Loucy (cell line): ENCODE data around the gene LDAF1.

Experiments used
- H2AFZ ChIP-seq: fragments of 200-600 bp; sonication (generic); 2 replicates; pipeline ENCODE4 v1.6.0; 2016; ENCODE audit warnings: antibody characterized with exemption, mild to moderate bottlenecking, low read length, moderate library complexity
- H3F3A ChIP-seq: fragments of 200-600 bp; 2 replicates; pipeline ENCODE4 v1.6.0; 2016; ENCODE audit warnings: antibody characterized with exemption, low read depth, mild to moderate bottlenecking
- H3K27me3 ChIP-seq: fragments of 200-600 bp; sonication (generic); 2 replicates; pipeline ENCODE4 v1.6.1; 2014; ENCODE audit warnings: low read length, mild to moderate bottlenecking; ENCODE audit not compliant: insufficient read depth, poor library complexity, severe bottlenecking
- H3K36me3 ChIP-seq: fragments of 200-600 bp; sonication (generic); 2 replicates; pipeline ENCODE4 v1.6.1; 2016; ENCODE audit warnings: low read length; ENCODE audit not compliant: insufficient read depth
- H3K4me1 ChIP-seq: fragments of 200-600 bp; sonication (generic); 2 replicates; pipeline ENCODE4 v1.5.1; 2014; ENCODE audit warnings: low read length, mild to moderate bottlenecking; ENCODE audit not compliant: insufficient read depth, poor library complexity, severe bottlenecking
- H3K4me2 ChIP-seq: fragments of 200-600 bp; sonication (generic); 2 replicates; pipeline ENCODE4 v1.6.0; 2014; ENCODE audit warnings: antibody characterized with exemption, low read length, low read depth, mild to moderate bottlenecking; ENCODE audit not compliant: poor library complexity, severe bottlenecking
- H3K4me3 ChIP-seq: fragments of 200-600 bp; sonication (generic); 2 replicates; pipeline ENCODE4 v1.5.1; 2014; ENCODE audit warnings: low read length, mild to moderate bottlenecking, mixed read lengths; ENCODE audit not compliant: poor library complexity, severe bottlenecking
- H3K79me2 ChIP-seq: fragments of 200-600 bp; sonication (generic); 2 replicates; pipeline ENCODE4 v1.6.1; 2014; ENCODE audit warnings: low read length; ENCODE audit not compliant: insufficient read depth
- H3K9ac ChIP-seq: fragments of 200-600 bp; sonication (generic); 2 replicates; pipeline ENCODE4 v1.6.0; 2014; ENCODE audit warnings: mild to moderate bottlenecking, low read depth, low read length, moderate library complexity; ENCODE audit not compliant: poor library complexity, severe bottlenecking
- H3K9me2 ChIP-seq: fragments of 200-600 bp; sonication (generic); replicated peaks from 2 replicates; pipeline ENCODE4 v1.6.1; 2016; ENCODE audit warnings: low read depth, low read length, mixed read lengths
- H3K9me3 ChIP-seq: fragments of 200-600 bp; sonication (generic); 2 replicates; pipeline ENCODE4 v1.6.1; 2014; ENCODE audit warnings: mild to moderate bottlenecking, antibody characterized with exemption, low read length, low read depth; ENCODE audit not compliant: insufficient read depth
- H4K20me1 ChIP-seq: fragments of 200-600 bp; sonication (generic); 2 replicates; pipeline ENCODE4 v1.6.0; 2014; ENCODE audit warnings: antibody characterized with exemption, low read length, mild to moderate bottlenecking; ENCODE audit not compliant: insufficient read depth, poor library complexity, severe bottlenecking
- EZH2phosphoT487 ChIP-seq: fragments of 200-600 bp; IDR thresholded peaks from 2 replicates; pipeline ENCODE4 v1.6.1; 2018; ENCODE audit warnings: antibody characterized with exemption, mild to moderate bottlenecking, moderate library complexity, borderline replicate concordance
- TF ChIP-seq, protein P1 (sequence below): fragments of 200-600 bp; sonication (generic); conservative IDR thresholded peaks from 2 replicates; pipeline ENCODE4 v1.5.1; 2014; ENCODE audit warnings: mild to moderate bottlenecking, antibody characterized with exemption, low read length

The LDAF1 gene

DNA sequence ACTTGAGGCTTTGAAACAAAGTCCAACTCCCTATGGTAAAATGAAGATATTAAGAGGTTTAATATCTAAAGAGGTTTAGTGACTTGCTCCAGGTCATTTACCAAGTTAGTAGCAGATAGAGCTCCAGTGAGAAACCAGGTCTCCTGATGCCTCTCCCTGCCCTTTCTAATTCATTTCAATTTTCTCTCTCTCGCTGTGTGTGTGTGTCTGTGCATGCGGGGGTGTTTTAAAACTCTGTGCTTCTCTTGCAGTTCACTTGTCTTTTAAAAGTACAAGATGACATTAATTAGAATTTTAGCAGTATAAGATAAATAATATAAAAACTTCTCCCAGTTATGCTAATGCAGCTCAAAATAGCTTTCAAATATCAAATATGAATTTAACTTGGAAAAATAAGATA, 61.1 kb downstream of the LDAF1 start:
- Histone ChIP-seq H2AFZ (no peak overlapping the region), H3K27me3 (no peaks in the 10 kb centered on the region), H3K9ac (no peak overlapping the region), H3K79me2 (no peaks in the 10 kb centered on the region), H3K4me3 (no peak overlapping the region), H3K9me2 (no peaks in the 10 kb centered on the region), H4K20me1 (no peaks in the 10 kb centered on the region), H3F3A (no peaks in the 10 kb centered on the region), H3K9me3 (no peaks in the 10 kb centered on the region), H3K4me1 (no peaks in the 10 kb centered on the region), H3K4me2 (no peak overlapping the region), H3K36me3 (no peaks in the 10 kb centered on the region)
- TF ChIP-seq EZH2phosphoT487 = no peak
- TF ChIP-seq, protein P1, sequence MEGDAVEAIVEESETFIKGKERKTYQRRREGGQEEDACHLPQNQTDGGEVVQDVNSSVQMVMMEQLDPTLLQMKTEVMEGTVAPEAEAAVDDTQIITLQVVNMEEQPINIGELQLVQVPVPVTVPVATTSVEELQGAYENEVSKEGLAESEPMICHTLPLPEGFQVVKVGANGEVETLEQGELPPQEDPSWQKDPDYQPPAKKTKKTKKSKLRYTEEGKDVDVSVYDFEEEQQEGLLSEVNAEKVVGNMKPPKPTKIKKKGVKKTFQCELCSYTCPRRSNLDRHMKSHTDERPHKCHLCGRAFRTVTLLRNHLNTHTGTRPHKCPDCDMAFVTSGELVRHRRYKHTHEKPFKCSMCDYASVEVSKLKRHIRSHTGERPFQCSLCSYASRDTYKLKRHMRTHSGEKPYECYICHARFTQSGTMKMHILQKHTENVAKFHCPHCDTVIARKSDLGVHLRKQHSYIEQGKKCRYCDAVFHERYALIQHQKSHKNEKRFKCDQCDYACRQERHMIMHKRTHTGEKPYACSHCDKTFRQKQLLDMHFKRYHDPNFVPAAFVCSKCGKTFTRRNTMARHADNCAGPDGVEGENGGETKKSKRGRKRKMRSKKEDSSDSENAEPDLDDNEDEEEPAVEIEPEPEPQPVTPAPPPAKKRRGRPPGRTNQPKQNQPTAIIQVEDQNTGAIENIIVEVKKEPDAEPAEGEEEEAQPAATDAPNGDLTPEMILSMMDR = no peak

GRCh38 chr16:21222495-21223337, 64.2 kb downstream of the LDAF1 start:
- Histone ChIP-seq H3K4me2 (no peak overlapping the region), H2AFZ (no peak overlapping the region), H3K9me2 (no peaks in the 10 kb centered on the region), H3K4me1 (no peaks in the 10 kb centered on the region), H3K27me3 (no peaks in the 10 kb centered on the region), H3K9ac (no peak overlapping the region), H3K9me3 (no peaks in the 10 kb centered on the region), H3K36me3 (no peaks in the 10 kb centered on the region), H4K20me1 (no peaks in the 10 kb centered on the region), H3F3A (no peaks in the 10 kb centered on the region), H3K79me2 (no peaks in the 10 kb centered on the region), H3K4me3 (no peak overlapping the region)
- TF ChIP-seq EZH2phosphoT487 = no peak
- TF ChIP-seq, protein P1 = no peak

- Histone ChIP-seq H3K4me1 (no peaks in the 10 kb centered on the region), H3K9ac (no peak overlapping the region), H3K27me3 (peaks cover 7% of the 10 kb centered on the region), H3F3A (no peaks in the 10 kb centered on the region), H3K9me2 (no peaks in the 10 kb centered on the region), H3K79me2 (no peaks in the 10 kb centered on the region), H4K20me1 (no peaks in the 10 kb centered on the region), H3K4me2 (no peak overlapping the region), H3K4me3 (no peak overlapping the region), H3K9me3 (no peaks in the 10 kb centered on the region), H3K36me3 (no peaks in the 10 kb centered on the region), H2AFZ (no peak overlapping the region)
- TF ChIP-seq EZH2phosphoT487 = no peak
- TF ChIP-seq, protein P1 = no peak
Observed at GRCh38 chr16:21223787-21224186, 65.3 kb downstream of the LDAF1 start.
